ENCODE measurements around the gene GYG2.

The GYG2 gene

GRCh38 chrX:2781698-2782097 lies 47.0 kb upstream of the GYG2 start:
- no peak for TF ChIP-seq ZNF704 (tag by site-specific recombination; IDR thresholded peaks at IDR 0.05)
- TF ChIP-seq REST (tag by site-specific recombination; IDR thresholded peaks at IDR 0.05), result no peak
- no peak for TF ChIP-seq ZNF214 (tag by site-specific recombination; IDR thresholded peaks at IDR 0.05; ENCODE audit: borderline replicate concordance)
- TF ChIP-seq ZNF433 (tag by site-specific recombination; IDR thresholded peaks at IDR 0.05; ENCODE audit: low read depth), result no peak
- no peak for TF ChIP-seq ZNF2 (tag by site-specific recombination; IDR thresholded peaks at IDR 0.05)
- TF ChIP-seq ZNF280C (tag by site-specific recombination; IDR thresholded peaks at IDR 0.05), result no peak
- no peak for TF ChIP-seq ZNF558 (tag by site-specific recombination; IDR thresholded peaks at IDR 0.05)
- no peak for TF ChIP-seq ZXDB (tag by site-specific recombination; IDR thresholded peaks at IDR 0.05)
- TF ChIP-seq ZNF24 (tag by site-specific recombination; IDR thresholded peaks at IDR 0.05), result no peak
- no peak for TF ChIP-seq PRDM6 (tag by site-specific recombination; IDR thresholded peaks at IDR 0.05)
- TF ChIP-seq ZSCAN30 (tag by site-specific recombination; IDR thresholded peaks at IDR 0.05), result no peak
- no peak for TF ChIP-seq ZBTB17 (tag by site-specific recombination; IDR thresholded peaks at IDR 0.05)
- TF ChIP-seq ZNF184 (tag by site-specific recombination; IDR thresholded peaks at IDR 0.05), result no peak
- TF ChIP-seq ZNF174 (tag by site-specific recombination; IDR thresholded peaks at IDR 0.05), result no peak
- CTCF ChIA-PET, result no interaction called here
- H3K4me3 ChIP-seq (ENCODE audit: low read depth, low read length), result no peak overlapping the region
- no peaks in the 10 kb centered on the region for H3K9me3 ChIP-seq (ENCODE audit: control insufficient read depth, insufficient read depth, low read depth, low read length)
- no peaks in the 10 kb centered on the region for H3K4me1 ChIP-seq (ENCODE audit: control insufficient read depth, insufficient read depth, low read length)
- POLR2A ChIA-PET, result no interaction called here
- H3K36me3 ChIP-seq (ENCODE audit: control insufficient read depth in 2 of 2, insufficient read depth in 1 of 2, low read length in 2 of 2), result no peaks in the 10 kb centered on the region
- H3K27ac ChIP-seq (ENCODE audit: extremely low read depth, low read depth, low read length), result no peak overlapping the region

GRCh38 chrX:2782171-2782570 lies 46.6 kb upstream of the GYG2 start:
- Histone ChIP-seq H3K36me3 (ENCODE audit: control insufficient read depth in 2 of 2, insufficient read depth in 1 of 2, low read length in 2 of 2) (no peaks in the 10 kb centered on the region), H3K27ac (ENCODE audit: extremely low read depth, low read depth, low read length) (no peak overlapping the region), H3K9me3 (ENCODE audit: control insufficient read depth, insufficient read depth, low read depth, low read length) (no peaks in the 10 kb centered on the region), H3K4me3 (ENCODE audit: low read depth, low read length) (no peak overlapping the region), H3K4me1 (ENCODE audit: control insufficient read depth, insufficient read depth, low read length) (no peaks in the 10 kb centered on the region)
- CTCF ChIA-PET, result no interaction called here
- POLR2A ChIA-PET, result no interaction called here
- TF ChIP-seq ZNF398 (tag by site-specific recombination; IDR thresholded peaks at IDR 0.05), result no peak
- no peak for TF ChIP-seq ZNF600 (tag by site-specific recombination; IDR thresholded peaks at IDR 0.05)
- no peak for TF ChIP-seq ZNF214 (tag by site-specific recombination; IDR thresholded peaks at IDR 0.05; ENCODE audit: borderline replicate concordance)
- no peak for TF ChIP-seq KLF1 (tag by site-specific recombination; IDR thresholded peaks at IDR 0.05)
- no peak for TF ChIP-seq ZNF704 (tag by site-specific recombination; IDR thresholded peaks at IDR 0.05)
- TF ChIP-seq REPIN1 (tag by site-specific recombination; IDR thresholded peaks at IDR 0.05; ENCODE audit: low read depth), result no peak
- no peak for TF ChIP-seq ZNF362 (tag by site-specific recombination; IDR thresholded peaks at IDR 0.05)

Data from HEK293 (cell line).